NCI-H2029 (cell line): Measurements from ENCODE around the gene TCERG1L.

ENCODE experiments used
- DNase-seq: peaks from one replicate; lab custom pipeline; 2025; lab: John Stamatoyannopoulos, UW

TCERG1L gene

GRCh38 chr10:131124945-131125344 lies 186.6 kb downstream of the TCERG1L start:
- no peak for DNase-seq

GRCh38 chr10:131123496-131123895 lies 188.0 kb downstream of the TCERG1L start:
- DNase-seq, result no peak

GRCh38 chr10:131121511-131122035 lies 189.9 kb downstream of the TCERG1L start:
- no peak for DNase-seq

GRCh38 chr10:131119626-131120355 lies 191.7 kb downstream of the TCERG1L start:
- DNase-seq, result no peak

GRCh38 chr10:131117416-131118212 lies 193.9 kb downstream of the TCERG1L start:
- no peak for DNase-seq

GRCh38 chr10:131116991-131117375 lies 194.5 kb downstream of the TCERG1L start:
- no peak for DNase-seq

- no peak for DNase-seq
Observed at GRCh38 chr10:131116216-131116990, 195.1 kb downstream of the TCERG1L start.

- no peak for DNase-seq
Observed at GRCh38 chr10:131115801-131116200, 195.7 kb downstream of the TCERG1L start.

GRCh38 chr10:131115321-131115720 lies 196.2 kb downstream of the TCERG1L start:
- no peak for DNase-seq

GRCh38 chr10:131114846-131115245 lies 196.7 kb downstream of the TCERG1L start:
- DNase-seq, result no peak

GRCh38 chr10:131113709-131114291 lies 197.7 kb downstream of the TCERG1L start:
- no peak for DNase-seq

- no peak for DNase-seq
Observed at GRCh38 chr10:131113165-131113564, 198.4 kb downstream of the TCERG1L start.

- DNase-seq, result no peak
Observed at GRCh38 chr10:131112691-131113090, 198.8 kb downstream of the TCERG1L start.

- DNase-seq, result no peak
Observed at GRCh38 chr10:131111471-131112080, 199.9 kb downstream of the TCERG1L start.

GRCh38 chr10:131111007-131111406 lies 200.5 kb downstream of the TCERG1L start:
- no peak for DNase-seq

GRCh38 chr10:131110241-131110783 lies 201.2 kb downstream of the TCERG1L start:
- no peak for DNase-seq

GRCh38 chr10:131109726-131110125 lies 201.8 kb downstream of the TCERG1L start:
- no peak for DNase-seq

- DNase-seq, result no peak
Observed at GRCh38 chr10:131109291-131109690, 202.2 kb downstream of the TCERG1L start.

- DNase-seq, result no peak
Observed at GRCh38 chr10:131107970-131108369, 203.6 kb downstream of the TCERG1L start.

GRCh38 chr10:131102676-131103075 lies 208.8 kb downstream of the TCERG1L start:
- no peak for DNase-seq

GRCh38 chr10:131102147-131102546 lies 209.4 kb downstream of the TCERG1L start:
- DNase-seq, result no peak
